ENCODE data around the gene GRAMD1B.
"Not testable (repeated sequence)": the region's sequence is repeated elsewhere in the genome, so short reads cannot be mapped to it uniquely, and the experiment has no call there.

Gene GRAMD1B

GRCh38 chr11:123568367-123568870 is 138.3 kb downstream of the GRAMD1B start:
- DNase-seq (ENCODE audit: low read depth), result no peak

- DNase-seq (ENCODE audit: low read depth), result no peak
These were observed 139.3 kb downstream of the GRAMD1B start for GRCh38 chr11:123569393-123569792.

DNA sequence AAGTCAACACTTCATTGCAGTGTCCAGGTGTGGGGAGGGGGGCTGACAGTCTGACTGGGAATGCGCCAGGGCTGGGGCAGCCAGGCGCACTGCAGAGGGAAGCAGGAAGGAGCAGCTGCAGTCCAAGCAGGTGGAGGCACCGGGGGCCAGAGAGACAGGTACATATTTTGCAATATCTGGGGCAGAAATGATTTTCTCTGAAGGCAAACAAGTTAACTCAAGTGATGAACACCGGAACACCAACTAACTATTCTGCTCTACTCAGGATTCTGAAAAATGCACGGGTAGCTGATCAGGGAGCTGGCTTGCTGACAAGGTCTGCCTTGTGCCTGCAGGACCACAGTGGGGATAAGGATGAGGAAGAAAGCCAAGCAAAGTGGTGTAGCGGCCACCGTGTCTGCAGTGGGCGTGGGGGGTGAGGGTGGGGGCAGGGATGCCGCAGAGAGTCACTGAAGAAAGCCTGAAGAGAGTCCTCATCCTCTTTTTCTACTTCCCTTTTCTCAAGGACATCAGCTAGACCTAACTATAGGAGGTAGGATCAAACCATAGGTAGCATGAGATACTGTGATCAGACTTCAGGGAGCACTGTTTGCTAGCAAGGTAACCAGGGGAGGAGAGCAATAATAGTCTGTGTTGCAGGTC is 141.0 kb downstream of the GRAMD1B start:
- DNase-seq (ENCODE audit: low read depth), result no peak

- DNase-seq (ENCODE audit: low read depth), result not testable (repeated sequence)
These were observed 142.7 kb downstream of the GRAMD1B start for GRCh38 chr11:123572791-123573190.

- no peak for DNase-seq (ENCODE audit: low read depth)
These were observed 143.2 kb downstream of the GRAMD1B start for GRCh38 chr11:123573286-123573685.

DNA sequence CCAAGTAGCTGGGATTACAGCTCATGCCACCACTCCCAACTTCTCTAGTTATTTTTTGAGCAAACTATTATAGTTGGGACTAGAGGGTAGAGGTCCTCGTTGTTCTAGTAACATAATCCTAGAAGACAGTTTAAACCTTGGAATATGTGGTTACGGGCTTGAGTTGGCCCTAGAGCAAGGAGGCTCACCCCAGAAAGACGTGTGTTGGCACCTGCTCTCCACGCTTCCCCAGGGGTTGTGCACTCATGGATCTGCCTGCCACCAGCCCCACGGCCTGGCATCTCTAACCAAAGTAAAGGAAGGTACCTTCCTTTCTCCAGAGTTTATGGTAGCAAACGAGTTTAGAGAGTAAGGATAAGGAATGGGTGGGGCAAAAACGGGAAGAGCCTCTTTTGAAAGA is 145.4 kb downstream of the GRAMD1B start:
- no peak for DNase-seq (ENCODE audit: low read depth)

DNA sequence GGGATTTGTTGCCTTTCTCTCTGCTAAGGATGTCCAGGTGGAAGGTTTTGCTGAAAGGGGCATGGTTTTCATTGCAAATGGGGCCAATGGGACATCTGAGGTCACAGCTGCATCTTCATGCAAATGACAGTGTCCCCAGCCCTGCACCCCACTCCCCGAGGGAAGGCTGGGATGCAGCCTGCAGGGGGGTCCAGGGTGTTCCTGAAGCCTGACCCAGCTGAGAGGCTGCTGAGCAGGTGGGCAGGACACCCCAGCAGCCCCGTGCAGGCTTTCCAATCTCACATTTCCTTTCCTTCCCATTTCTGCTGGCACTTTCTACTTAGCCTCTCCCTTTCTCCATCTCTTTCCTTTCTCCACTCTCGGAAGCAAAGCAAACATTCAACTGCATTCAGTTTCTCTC is 146.0 kb downstream of the GRAMD1B start:
- no peak for DNase-seq (ENCODE audit: low read depth)

- no peak for DNase-seq (ENCODE audit: low read depth)
These were observed 146.4 kb downstream of the GRAMD1B start for GRCh38 chr11:123576501-123576900.

DNA sequence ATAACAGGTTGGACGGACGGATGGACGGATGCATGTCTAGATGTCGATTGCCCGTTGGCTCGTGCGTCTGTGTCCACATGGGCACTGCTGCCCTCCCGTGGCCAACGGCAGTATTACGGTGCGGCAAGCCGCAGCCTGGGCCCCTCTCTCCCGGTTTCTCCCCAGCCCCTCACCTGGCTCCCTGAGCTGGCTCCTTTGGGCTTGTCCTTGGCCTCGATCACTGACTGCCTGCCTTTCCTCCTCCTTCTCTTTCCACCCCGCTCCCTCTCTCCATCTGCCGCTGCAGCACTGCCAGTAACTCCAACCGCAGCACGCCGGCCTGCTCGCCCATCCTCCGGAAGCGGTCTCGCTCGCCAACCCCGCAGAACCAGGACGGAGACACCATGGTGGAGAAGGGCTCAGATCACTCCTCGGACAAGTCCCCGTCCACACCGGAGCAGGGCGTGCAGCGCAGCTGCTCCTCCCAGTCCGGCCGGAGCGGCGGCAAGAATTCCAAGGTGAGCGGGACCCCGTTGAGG is 147.1 kb downstream of the GRAMD1B start:
- peak; percentile 20 for DNase-seq (ENCODE audit: low read depth)

GRCh38 chr11:123578778-123579481 is 148.9 kb downstream of the GRAMD1B start:
- DNase-seq (ENCODE audit: low read depth), result no peak

- no peak for DNase-seq (ENCODE audit: low read depth)
These were observed 149.4 kb downstream of the GRAMD1B start for GRCh38 chr11:123579482-123579812.

DNA sequence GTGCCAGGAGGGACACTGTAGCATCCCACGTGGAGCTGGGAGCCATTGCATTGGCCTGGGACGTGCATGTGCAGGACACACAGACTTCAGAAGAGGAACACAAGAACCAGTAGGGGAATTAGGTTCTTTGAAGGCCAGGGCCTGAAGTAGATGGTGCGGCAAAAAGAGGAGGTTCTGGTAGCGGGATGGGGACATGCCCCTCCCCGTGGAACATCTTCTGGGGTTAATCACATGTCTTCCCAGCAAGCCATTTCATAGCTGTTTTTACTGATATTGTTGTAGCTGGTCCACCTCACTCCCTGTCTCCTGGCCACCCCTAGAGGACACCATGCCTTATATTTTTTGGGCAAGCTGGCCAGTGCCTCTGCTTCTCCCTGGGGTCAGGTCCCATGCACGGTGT is 150.1 kb downstream of the GRAMD1B start:
- no peak for DNase-seq (ENCODE audit: low read depth)

- peak; percentile 34 for DNase-seq (ENCODE audit: low read depth)
These were observed 150.6 kb downstream of the GRAMD1B start for GRCh38 chr11:123580557-123581275.

GRCh38 chr11:123581651-123582399 is 151.8 kb downstream of the GRAMD1B start:
- no peak for DNase-seq (ENCODE audit: low read depth)

- DNase-seq (ENCODE audit: low read depth), result no peak
These were observed 153.0 kb downstream of the GRAMD1B start for GRCh38 chr11:123582992-123583504.

DNA sequence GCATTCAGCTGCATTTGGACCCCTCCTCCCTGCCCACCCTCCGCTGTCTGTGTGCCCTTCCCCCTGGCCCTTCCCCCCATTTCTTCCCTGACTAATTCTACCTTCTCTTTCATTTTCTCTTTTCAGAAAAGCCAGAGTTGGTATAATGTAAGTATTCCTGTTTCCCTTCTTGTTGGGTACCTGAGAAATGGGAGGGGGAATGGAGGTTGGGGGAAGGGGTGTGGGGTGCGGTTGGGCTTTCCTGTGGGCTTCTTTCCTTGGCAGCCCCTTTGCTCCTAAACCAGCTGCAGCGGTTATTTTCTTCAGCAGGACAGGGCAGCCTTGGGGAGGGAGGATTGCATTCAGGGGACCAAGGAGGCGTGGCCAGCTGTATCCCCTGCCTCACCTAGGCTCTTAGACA is 154.1 kb downstream of the GRAMD1B start:
- DNase-seq (ENCODE audit: low read depth), result no peak

GRCh38 chr11:123584737-123585136 is 154.7 kb downstream of the GRAMD1B start:
- DNase-seq (ENCODE audit: low read depth), result no peak

GRCh38 chr11:123585206-123585605 is 155.1 kb downstream of the GRAMD1B start:
- DNase-seq (ENCODE audit: low read depth), result no peak

- DNase-seq (ENCODE audit: low read depth), result no peak
These were observed 155.6 kb downstream of the GRAMD1B start for GRCh38 chr11:123585706-123586105.

GRCh38 chr11:123586568-123586967 is 156.5 kb downstream of the GRAMD1B start:
- DNase-seq (ENCODE audit: low read depth), result no peak

GRCh38 chr11:123587044-123587443 is 157.0 kb downstream of the GRAMD1B start:
- DNase-seq (ENCODE audit: low read depth), result no peak

DNA sequence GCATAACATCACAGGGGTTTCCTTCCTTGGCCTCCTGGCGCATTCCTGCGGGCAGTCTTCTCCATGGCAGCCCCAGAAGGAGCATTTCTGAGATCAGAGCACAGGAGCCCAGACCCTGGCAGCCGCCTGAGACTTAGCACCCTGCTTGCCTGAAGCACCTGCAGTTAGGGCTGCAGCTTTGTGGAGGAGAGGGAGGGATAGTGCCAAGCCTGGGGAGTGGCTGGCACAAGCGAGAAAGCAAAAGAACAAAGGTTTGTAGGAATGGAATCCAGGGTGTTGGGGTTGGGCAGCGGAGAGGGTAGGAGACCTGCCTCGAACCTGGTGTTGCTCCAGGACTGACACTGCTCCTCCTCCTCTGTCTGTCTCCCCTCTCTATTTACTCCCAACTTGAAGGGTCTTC is 157.5 kb downstream of the GRAMD1B start:
- DNase-seq (ENCODE audit: low read depth), result no peak

Measured in CMK (cell line).